AG10803 (cell line): Measurements from ENCODE around the gene SELENBP1.
"Not testable (repeated sequence)": the region's sequence is repeated elsewhere in the genome, so short reads cannot be mapped to it uniquely, and the experiment has no call there.

Experiments
- DNase-seq: peaks from one replicate; pipeline ENCODE4 v3.0.0; 2010; ENCODE audit warnings: low read depth
- H3K4me3 ChIP-seq: 2 replicates; pipeline ENCODE4 v1.5.1; 2011; ENCODE audit warnings: mild to moderate bottlenecking, low read length, control low read depth
- TF ChIP-seq, protein P1 (sequence below): conservative IDR thresholded peaks from 2 replicates; pipeline ENCODE4 v1.5.1; 2011; ENCODE audit warnings: mild to moderate bottlenecking, low read length, control low read depth, inconsistent platforms

The SELENBP1 gene

DNA sequence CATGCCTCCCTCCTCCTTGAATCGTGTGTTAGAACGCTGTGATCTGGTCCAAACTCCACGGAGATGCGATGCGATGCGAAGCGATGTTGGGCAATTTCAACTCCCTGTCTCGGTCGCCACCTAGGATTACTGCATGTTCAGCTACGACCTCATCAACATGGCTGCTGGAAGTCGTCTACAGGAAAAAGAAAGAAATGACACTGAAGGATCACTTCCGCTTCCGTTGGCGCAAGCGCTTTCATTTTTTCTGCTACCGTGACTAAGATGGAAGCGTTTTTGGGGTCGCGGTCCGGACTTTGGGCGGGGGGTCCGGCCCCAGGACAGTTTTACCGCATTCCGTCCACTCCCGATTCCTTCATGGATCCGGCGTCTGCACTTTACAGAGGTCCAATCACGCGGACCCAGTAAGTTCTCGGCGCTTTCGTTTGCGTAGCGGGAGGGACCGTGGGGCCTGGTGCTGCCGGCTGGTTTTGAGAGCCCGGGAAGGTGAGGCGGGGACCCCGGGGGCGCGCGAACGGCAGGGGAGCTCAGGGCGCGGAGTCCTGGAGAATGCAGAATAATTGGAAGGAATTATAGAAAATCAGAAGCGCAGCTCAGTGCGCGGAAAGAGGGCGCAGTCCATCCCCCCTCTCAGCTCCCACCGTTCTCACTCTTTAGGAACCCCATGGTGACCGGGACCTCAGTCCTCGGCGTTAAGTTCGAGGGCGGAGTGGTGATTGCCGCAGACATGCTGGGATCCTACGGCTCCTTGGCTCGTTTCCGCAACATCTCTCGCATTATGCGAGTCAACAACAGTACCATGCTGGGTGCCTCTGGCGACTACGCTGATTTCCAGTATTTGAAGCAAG is 27.0 kb upstream of the SELENBP1 start, which contains the start of gene PSMB4:
PSMB4 (plus strand) TSS at position 250 of the 848 bp plus-strand sequence; CDS start at position 265, 15 bp downstream.
- peak within 1 kb of the TSS; percentile 96 for H3K4me3 ChIP-seq
- peak; percentile 92 for DNase-seq
- TF ChIP-seq, protein P1, sequence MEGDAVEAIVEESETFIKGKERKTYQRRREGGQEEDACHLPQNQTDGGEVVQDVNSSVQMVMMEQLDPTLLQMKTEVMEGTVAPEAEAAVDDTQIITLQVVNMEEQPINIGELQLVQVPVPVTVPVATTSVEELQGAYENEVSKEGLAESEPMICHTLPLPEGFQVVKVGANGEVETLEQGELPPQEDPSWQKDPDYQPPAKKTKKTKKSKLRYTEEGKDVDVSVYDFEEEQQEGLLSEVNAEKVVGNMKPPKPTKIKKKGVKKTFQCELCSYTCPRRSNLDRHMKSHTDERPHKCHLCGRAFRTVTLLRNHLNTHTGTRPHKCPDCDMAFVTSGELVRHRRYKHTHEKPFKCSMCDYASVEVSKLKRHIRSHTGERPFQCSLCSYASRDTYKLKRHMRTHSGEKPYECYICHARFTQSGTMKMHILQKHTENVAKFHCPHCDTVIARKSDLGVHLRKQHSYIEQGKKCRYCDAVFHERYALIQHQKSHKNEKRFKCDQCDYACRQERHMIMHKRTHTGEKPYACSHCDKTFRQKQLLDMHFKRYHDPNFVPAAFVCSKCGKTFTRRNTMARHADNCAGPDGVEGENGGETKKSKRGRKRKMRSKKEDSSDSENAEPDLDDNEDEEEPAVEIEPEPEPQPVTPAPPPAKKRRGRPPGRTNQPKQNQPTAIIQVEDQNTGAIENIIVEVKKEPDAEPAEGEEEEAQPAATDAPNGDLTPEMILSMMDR, result peak; percentile 48

DNA sequence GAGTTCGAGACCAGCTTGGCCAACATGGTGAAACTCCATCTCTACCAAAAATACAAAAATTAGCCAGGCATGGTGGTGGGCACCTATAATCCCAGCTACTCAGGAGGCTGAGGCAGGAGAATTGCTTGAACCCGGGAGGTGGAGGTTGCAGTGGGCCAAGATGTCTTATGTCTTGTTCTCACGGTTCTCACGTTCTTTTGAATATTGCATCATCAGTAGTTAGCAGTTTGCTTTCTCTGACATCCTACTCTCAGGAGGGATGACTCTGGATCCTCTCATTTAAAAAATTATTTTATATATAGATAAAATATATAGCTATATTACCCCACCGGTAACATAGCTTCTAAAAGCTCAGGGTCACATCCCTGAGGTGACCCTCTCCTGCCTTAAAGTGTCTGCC is 23.8 kb upstream of the SELENBP1 start:
- H3K4me3 ChIP-seq, DNase-seq: not testable (repeated sequence)

DNA sequence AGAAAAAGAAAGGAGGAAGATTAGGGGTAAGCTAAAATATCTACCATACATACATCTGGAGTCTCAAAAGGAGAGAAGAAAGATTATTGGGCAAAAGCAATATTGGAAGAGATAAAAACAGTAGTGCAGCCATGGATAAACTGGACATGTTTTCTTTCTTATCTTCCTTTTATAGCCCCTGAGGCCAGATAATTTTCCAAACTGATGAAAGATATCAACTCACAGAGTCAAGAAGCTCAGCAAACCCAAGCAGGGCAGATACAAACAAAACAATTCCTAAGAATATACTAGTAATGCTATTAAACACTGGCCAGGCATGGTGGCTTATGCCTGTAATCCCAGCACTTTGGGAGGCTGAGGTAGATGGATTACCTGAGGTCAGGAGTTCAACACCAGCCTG is 21.1 kb upstream of the SELENBP1 start:
- H3K4me3 ChIP-seq, result no peak overlapping the region
- no peak for DNase-seq
- TF ChIP-seq, protein P1, result no peak

DNA sequence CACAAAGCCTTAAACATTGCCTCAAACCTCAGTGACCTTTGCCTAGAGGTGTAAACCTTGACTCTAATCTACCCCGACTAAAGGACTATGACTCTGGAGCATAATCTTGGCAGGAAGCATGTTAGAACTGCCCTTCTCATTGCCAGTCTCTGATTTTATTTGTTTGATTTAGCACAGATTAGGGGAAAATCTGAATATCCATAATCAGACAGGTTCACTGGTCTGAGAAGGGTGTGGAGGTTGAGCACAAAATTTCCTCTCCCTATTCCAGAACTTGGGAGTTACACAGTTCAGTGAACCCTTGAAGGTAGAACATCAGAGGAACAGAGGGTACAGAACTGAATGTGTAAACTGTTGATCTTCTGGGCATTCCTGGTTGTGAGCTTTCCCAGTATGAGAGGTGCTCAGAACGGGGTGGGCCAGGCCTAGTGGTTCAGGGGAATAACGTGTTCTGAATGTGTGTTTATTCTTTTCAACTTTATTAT is 18.6 kb upstream of the SELENBP1 start:
- no peak overlapping the region for H3K4me3 ChIP-seq
- no peak for DNase-seq
- TF ChIP-seq, protein P1, result no peak

DNA sequence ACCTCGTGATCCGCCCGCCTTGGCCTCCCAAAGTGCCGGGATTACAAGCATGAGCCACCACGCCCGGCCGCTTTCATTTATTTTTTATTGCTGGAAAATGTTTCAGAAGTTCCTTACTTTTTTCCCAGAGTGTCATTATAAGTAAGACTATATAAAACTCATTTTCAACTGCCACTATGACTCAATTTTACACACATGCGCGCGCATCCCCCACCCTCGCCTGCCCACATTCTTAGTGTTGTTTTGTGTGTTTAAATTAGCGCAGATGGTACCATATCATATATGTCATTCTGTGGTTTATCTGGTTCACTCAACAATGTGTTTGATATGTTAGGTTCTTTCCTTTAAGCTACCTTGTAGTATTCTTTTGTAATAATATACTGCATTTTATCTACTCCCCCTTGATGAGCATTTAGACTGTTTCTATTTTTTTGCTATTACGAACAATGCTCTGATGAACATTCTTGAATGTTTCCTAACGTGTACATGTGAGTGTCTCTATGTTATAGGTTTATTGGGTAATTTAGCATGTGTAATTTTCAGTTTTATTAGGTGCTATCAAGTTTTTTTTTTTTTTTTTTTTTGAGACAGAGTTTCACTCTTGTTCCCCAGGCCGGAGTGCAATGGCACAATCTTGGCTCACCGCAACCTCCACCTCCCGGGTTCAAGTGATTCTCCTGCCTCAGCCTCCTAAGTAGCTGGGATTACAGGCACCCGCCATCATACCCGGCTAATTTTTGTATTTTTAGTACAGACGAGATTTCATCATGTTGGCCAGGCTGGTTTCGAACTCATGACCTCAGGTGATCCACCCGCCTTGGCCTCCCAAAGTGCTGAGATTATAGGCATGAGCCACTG is 17.9 kb upstream of the SELENBP1 start:
- not testable (repeated sequence) for DNase-seq, H3K4me3 ChIP-seq

DNA sequence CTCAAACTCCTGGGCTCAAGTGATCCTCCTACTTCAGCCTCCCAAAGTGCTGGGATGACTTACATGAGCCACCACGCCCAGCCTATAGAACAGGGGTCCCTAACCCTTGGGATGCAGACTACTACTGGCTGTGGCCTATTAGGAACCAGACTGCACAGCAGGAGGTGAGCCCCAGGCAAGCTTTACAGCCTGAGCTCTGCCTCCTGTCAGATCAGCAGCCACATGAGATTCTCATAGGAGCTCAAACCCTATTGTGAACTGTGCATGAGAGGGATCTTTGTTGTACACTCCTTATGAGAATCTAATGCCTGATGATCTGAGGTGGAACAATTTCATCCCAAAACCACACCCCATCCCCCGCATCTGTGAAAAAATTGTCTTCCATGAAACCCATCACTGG is 13.5 kb upstream of the SELENBP1 start:
- no peak overlapping the region for H3K4me3 ChIP-seq
- TF ChIP-seq, protein P1, result no peak
- DNase-seq, result no peak

DNA sequence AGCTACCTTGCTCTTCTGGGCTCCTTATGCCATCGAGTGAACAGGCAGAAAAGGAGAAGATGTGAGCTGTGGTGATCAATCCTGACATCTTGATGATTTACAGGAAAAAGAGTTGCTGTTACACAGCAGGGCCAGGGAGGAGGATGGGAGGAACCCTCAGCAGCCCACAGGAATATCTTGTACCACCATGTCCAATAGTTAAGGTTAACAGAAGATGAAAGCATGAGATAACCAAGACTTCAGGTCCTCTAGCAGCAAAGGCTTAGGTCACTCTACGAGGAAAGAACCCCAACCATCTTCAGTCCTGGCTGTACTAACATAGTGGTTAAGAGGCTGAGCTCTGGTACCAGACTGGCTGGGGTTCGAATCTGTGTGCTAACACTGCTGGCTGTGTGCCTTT is 12.1 kb upstream of the SELENBP1 start:
- DNase-seq, result no peak
- TF ChIP-seq, protein P1, result no peak
- H3K4me3 ChIP-seq, result no peak overlapping the region
